Mesenchymal stem cell (in vitro differentiated cells and primary cell): ENCODE measurements around the gene CDK5RAP2.
A peak's percentile ranks its signal among the peaks of the same experiment; 100 is the strongest.

Experiments
- DNase-seq: peaks from one replicate; pipeline ENCODE4 v3.0.0-alpha.2; 2013
- H2AFZ ChIP-seq: one replicate; pipeline ENCODE4 v1.6.1; 2013; ENCODE audit warnings: low read depth, mild to moderate bottlenecking, control low read depth, inconsistent platforms, low read length, moderate library complexity
- H2AK5ac ChIP-seq: 2 replicates; pipeline ENCODE4 v1.6.1; 2013; ENCODE audit warnings: low read length, moderate library complexity, mild to moderate bottlenecking, inconsistent platforms; ENCODE audit not compliant: severe bottlenecking
- H2BK120ac ChIP-seq: one replicate; pipeline ENCODE4 v1.6.1; 2013; ENCODE audit warnings: low read depth, mild to moderate bottlenecking, inconsistent platforms, low read length, moderate library complexity
- H2BK12ac ChIP-seq, 2 experiments: one replicate each; pipeline ENCODE4 v1.6.1; 2013; ENCODE audit warnings: inconsistent platforms in 2 of 2, low read length in 2 of 2, mild to moderate bottlenecking in 2 of 2, moderate library complexity in 2 of 2, control low read depth in 1 of 2
- H2BK15ac ChIP-seq: one replicate; pipeline ENCODE4 v1.6.1; 2013; ENCODE audit warnings: mild to moderate bottlenecking, low read depth, inconsistent platforms; ENCODE audit not compliant: poor library complexity, severe bottlenecking
- H2BK5ac ChIP-seq: 2 replicates; pipeline ENCODE4 v1.6.1; 2013; ENCODE audit warnings: low read depth, mild to moderate bottlenecking, low read length, control low read depth, inconsistent platforms; ENCODE audit not compliant: poor library complexity, severe bottlenecking
- H3K14ac ChIP-seq, 2 experiments: one replicate each; pipeline ENCODE4 v1.6.1; 2013; ENCODE audit warnings: inconsistent platforms in 2 of 2, low read length in 2 of 2, control low read depth in 1 of 2, mild to moderate bottlenecking in 1 of 2, moderate library complexity in 1 of 2
- H3K18ac ChIP-seq, 2 experiments: one replicate each; pipeline ENCODE4 v1.6.1; 2013; ENCODE audit warnings: inconsistent platforms in 2 of 2, low read length in 2 of 2, control low read depth in 1 of 2, low read depth in 1 of 2, mild to moderate bottlenecking in 1 of 2
- H3K23ac ChIP-seq, 2 experiments: one replicate each; pipeline ENCODE4 v1.6.1; 2013; ENCODE audit warnings: inconsistent platforms in 2 of 2, low read length in 2 of 2, mild to moderate bottlenecking in 2 of 2, moderate library complexity in 2 of 2, control low read depth in 1 of 2
- H3K27ac ChIP-seq: 2 replicates; pipeline ENCODE4 v1.5.1; 2013; ENCODE audit warnings: mild to moderate bottlenecking, moderate library complexity, low read length, control low read depth, inconsistent platforms; ENCODE audit not compliant: poor library complexity, severe bottlenecking
- H3K27me3 ChIP-seq, 2 experiments: 2 replicates each; pipeline versions ENCODE4 v1.6.1 to v1.7.0; 2013; ENCODE audit warnings: low read length in 2 of 2, mild to moderate bottlenecking in 2 of 2, moderate library complexity in 2 of 2, control low read depth in 1 of 2, inconsistent platforms in 1 of 2; ENCODE audit not compliant: control insufficient read depth in 1 of 2, insufficient read depth in 1 of 2
- H3K36me3 ChIP-seq, 2 experiments: 2 replicates each; pipeline versions ENCODE4 v1.6.1 to v1.7.0; 2013; ENCODE audit warnings: low read length in 2 of 2, control low read depth in 1 of 2, inconsistent platforms in 1 of 2, low read depth in 1 of 2, mild to moderate bottlenecking in 1 of 2; ENCODE audit not compliant: insufficient read depth in 2 of 2, control insufficient read depth in 1 of 2
- H3K4ac ChIP-seq, 2 experiments: one replicate each; pipeline ENCODE4 v1.6.1; 2013; ENCODE audit warnings: inconsistent platforms in 2 of 2, low read length in 2 of 2, mild to moderate bottlenecking in 2 of 2, moderate library complexity in 2 of 2, control low read depth in 1 of 2, low read depth in 1 of 2
- H3K4me1 ChIP-seq: 2 replicates; pipeline ENCODE4 v1.6.1; 2013; ENCODE audit warnings: low read depth, low read length, control low read depth; ENCODE audit not compliant: control insufficient read depth, insufficient read depth
- H3K4me2 ChIP-seq: 2 replicates; pipeline ENCODE4 v1.6.1; 2013; ENCODE audit warnings: low read length, mild to moderate bottlenecking, inconsistent platforms; ENCODE audit not compliant: poor library complexity, severe bottlenecking
- H3K4me3 ChIP-seq, 2 experiments: 2 replicates each; pipeline versions ENCODE4 v1.5.1 to v1.7.0; 2013; ENCODE audit warnings: low read length in 2 of 2, mild to moderate bottlenecking in 2 of 2, control low read depth in 1 of 2, low read depth in 1 of 2; ENCODE audit not compliant: insufficient read depth in 1 of 2
- H3K79me1 ChIP-seq: replicated peaks from 2 replicates; pipeline ENCODE4 v1.6.1; 2013; ENCODE audit warnings: mild to moderate bottlenecking, control low read depth, low read length, inconsistent platforms; ENCODE audit not compliant: poor library complexity, severe bottlenecking
- H3K9ac ChIP-seq: 2 replicates; pipeline ENCODE4 v1.7.0; 2013; ENCODE audit warnings: mild to moderate bottlenecking, low read length, moderate library complexity
- H3K9me3 ChIP-seq: 2 replicates; pipeline ENCODE4 v1.7.0; 2013; ENCODE audit warnings: mild to moderate bottlenecking, low read length; ENCODE audit not compliant: control insufficient read depth
- H4K8ac ChIP-seq: one replicate; pipeline ENCODE4 v1.6.1; 2013; ENCODE audit warnings: inconsistent platforms, mild to moderate bottlenecking, low read length, moderate library complexity
- H4K91ac ChIP-seq: one replicate; pipeline ENCODE4 v1.6.1; 2013; ENCODE audit warnings: mild to moderate bottlenecking, low read length, inconsistent platforms
- WGBS: methylation state at CpG from one replicate; pipeline ENCODE4 v1.1.7; 2013; ENCODE audit warnings: mixed read lengths; 5-methylcytosine and 5-hydroxymethylcytosine counted together

The CDK5RAP2 gene

GRCh38 chr9:120411862-120412424, 168.0 kb downstream of the CDK5RAP2 start:
- Histone ChIP-seq H3K4ac (no peak overlapping the region), H3K14ac (peak overlapping the region in 1 of 2 experiments; percentile 49), H3K36me3 (peaks cover 28 to 56% of the 10 kb centered on the region in 2 experiments), H3K23ac (no peak overlapping the region), H2BK5ac (no peak overlapping the region), H4K8ac (no peak overlapping the region), H2AK5ac (no peak overlapping the region), H3K27ac (peak overlapping the region; percentile 10), H2BK12ac (peak overlapping the region in 1 of 2 experiments; percentile 15), H3K4me3 (no peak overlapping the region), H3K79me1 (peaks cover 7% of the 10 kb centered on the region), H2AFZ (no peak overlapping the region), H3K4me2 (no peak overlapping the region), H3K18ac (peak overlapping the region; percentile 49 to 61), H3K9ac (no peak overlapping the region), H3K4me1 (peaks cover 2% of the 10 kb centered on the region), H2BK15ac (no peak overlapping the region), H2BK120ac (no peak overlapping the region), H3K9me3 (no peaks in the 10 kb centered on the region), H4K91ac (peak overlapping the region; percentile 54), H3K27me3 (no peaks in the 10 kb centered on the region)
- no peak for DNase-seq
- WGBS = 90% methylated on average over 5 of the region's 5 CpGs

- H2BK12ac ChIP-seq = no peak overlapping the region
These were observed 169.0 kb downstream of the CDK5RAP2 start for GRCh38 chr9:120410925-120411501.

GRCh38 chr9:120408680-120409258, 171.2 kb downstream of the CDK5RAP2 start:
- H3K27me3 ChIP-seq = no peaks in the 10 kb centered on the region
- no peak overlapping the region for H3K9ac ChIP-seq
- no peak overlapping the region for H4K91ac ChIP-seq
- no peak overlapping the region for H3K4ac ChIP-seq
- no peak overlapping the region for H2BK12ac ChIP-seq
- H2AFZ ChIP-seq = no peak overlapping the region
- H4K8ac ChIP-seq = no peak overlapping the region
- peaks cover 37 to 58% of the 10 kb centered on the region in 2 experiments for H3K36me3 ChIP-seq
- H3K23ac ChIP-seq = no peak overlapping the region
- H2BK120ac ChIP-seq = no peak overlapping the region
- H3K4me3 ChIP-seq = no peak overlapping the region
- DNase-seq = no peak
- no peak overlapping the region for H3K27ac ChIP-seq
- H3K14ac ChIP-seq = no peak overlapping the region
- 98% methylated on average over 14 of the region's 14 CpGs for WGBS
- no peak overlapping the region for H3K4me2 ChIP-seq
- H3K4me1 ChIP-seq = peaks cover 7% of the 10 kb centered on the region
- no peak overlapping the region for H2BK5ac ChIP-seq
- no peak overlapping the region for H2AK5ac ChIP-seq
- H2BK15ac ChIP-seq = no peak overlapping the region
- peaks cover 10% of the 10 kb centered on the region for H3K79me1 ChIP-seq
- H3K18ac ChIP-seq = no peak overlapping the region
- no peaks in the 10 kb centered on the region for H3K9me3 ChIP-seq

More at GRCh38 chr9:120410925-120411501, 169.0 kb downstream of the CDK5RAP2 start:
- Histone ChIP-seq H3K4me2 (no peak overlapping the region), H3K79me1 (peaks cover 9% of the 10 kb centered on the region), H3K4ac (no peak overlapping the region), H3K18ac (no peak overlapping the region), H3K27me3 (no peaks in the 10 kb centered on the region), H4K8ac (no peak overlapping the region), H3K23ac (no peak overlapping the region), H2BK15ac (no peak overlapping the region), H4K91ac (no peak overlapping the region), H2BK120ac (no peak overlapping the region), H3K4me1 (peaks cover 2% of the 10 kb centered on the region), H3K9me3 (no peaks in the 10 kb centered on the region), H2BK5ac (no peak overlapping the region), H3K9ac (no peak overlapping the region), H3K36me3 (peaks cover 34 to 65% of the 10 kb centered on the region in 2 experiments), H2AFZ (no peak overlapping the region), H3K27ac (no peak overlapping the region), H2AK5ac (no peak overlapping the region), H3K14ac (no peak overlapping the region), H3K4me3 (no peak overlapping the region)
- 97% methylated on average over 3 of the region's 3 CpGs for WGBS
- no peak for DNase-seq

- H3K9ac ChIP-seq = no peak overlapping the region
- peaks cover 10% of the 10 kb centered on the region for H3K79me1 ChIP-seq
- H3K36me3 ChIP-seq = peaks cover 43 to 65% of the 10 kb centered on the region in 2 experiments
- H3K4ac ChIP-seq = no peak overlapping the region
- no peak overlapping the region for H3K14ac ChIP-seq
- H3K9me3 ChIP-seq = no peaks in the 10 kb centered on the region
- H2BK12ac ChIP-seq = no peak overlapping the region
- H3K4me3 ChIP-seq = no peak overlapping the region
- no peak overlapping the region for H3K23ac ChIP-seq
- no peak overlapping the region for H4K91ac ChIP-seq
- no peak overlapping the region for H4K8ac ChIP-seq
- H2BK120ac ChIP-seq = no peak overlapping the region
- peaks cover 16% of the 10 kb centered on the region for H3K4me1 ChIP-seq
- no peak overlapping the region for H3K18ac ChIP-seq
- no peak overlapping the region for H2AK5ac ChIP-seq
- no peak overlapping the region for H2AFZ ChIP-seq
- no peak overlapping the region for H2BK15ac ChIP-seq
- H3K4me2 ChIP-seq = no peak overlapping the region
- no peaks in the 10 kb centered on the region for H3K27me3 ChIP-seq
- DNase-seq = no peak
- H2BK5ac ChIP-seq = no peak overlapping the region
- no CpG with 5 or more reads among the region's 2 CpGs for WGBS
- H3K27ac ChIP-seq = no peak overlapping the region
These were observed 174.1 kb downstream of the CDK5RAP2 start for GRCh38 chr9:120405860-120406259.
